Superior temporal gyrus (tissue), 1 donor: Measurements from ENCODE around the gene HOXA11.

Experiments used
- DNase-seq: peaks from one replicate; pipeline ENCODE4 v3.0.0-alpha.2; 2016; ENCODE audit errors: extremely low spot score

Gene HOXA11

DNA sequence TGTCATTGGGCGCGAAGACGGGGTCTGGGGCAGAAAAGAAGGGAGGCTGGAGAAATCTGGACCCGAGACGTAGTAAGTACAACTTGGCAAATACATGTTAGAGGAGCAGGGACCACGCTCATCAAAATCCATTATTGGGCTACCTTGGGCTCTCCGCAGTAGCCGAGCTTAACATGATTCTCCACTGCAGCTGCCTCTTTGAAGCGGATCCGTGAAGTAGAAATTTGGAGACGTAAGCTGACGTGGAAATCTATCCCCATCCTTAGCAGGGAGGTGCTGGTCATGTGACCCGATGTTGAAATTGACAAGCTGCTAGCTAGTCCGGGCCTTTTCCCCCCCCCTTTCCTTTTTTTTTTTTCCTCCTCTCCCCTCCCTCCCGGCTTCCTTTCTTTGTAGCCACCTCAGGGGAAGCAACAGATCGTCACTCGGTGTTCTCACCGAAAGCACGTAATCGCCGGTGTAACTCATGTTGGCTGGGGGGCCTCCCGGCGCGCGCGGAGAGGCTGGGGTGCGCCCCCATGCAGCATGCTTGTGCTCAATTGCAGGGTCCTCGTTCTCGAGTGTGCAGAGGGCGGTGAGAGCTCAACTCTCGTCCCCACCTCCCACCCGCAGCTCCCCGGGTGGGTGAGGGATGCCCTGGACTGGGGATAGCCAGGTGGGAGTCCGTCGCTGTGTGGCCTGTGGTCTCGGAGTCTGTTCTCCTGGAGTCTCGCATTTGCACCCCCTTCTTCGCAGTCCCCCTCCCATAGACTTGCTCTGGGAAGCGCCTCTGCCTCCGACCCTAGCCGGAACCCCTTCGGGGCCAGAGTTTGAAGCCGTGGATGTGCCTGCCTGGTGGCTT, at the start of gene HOXA11:
HOXA11 (minus strand) TSS at position 220 of the 841 bp plus-strand sequence; CDS start at position 132, 88 bp downstream.
- no peak for DNase-seq

DNA sequence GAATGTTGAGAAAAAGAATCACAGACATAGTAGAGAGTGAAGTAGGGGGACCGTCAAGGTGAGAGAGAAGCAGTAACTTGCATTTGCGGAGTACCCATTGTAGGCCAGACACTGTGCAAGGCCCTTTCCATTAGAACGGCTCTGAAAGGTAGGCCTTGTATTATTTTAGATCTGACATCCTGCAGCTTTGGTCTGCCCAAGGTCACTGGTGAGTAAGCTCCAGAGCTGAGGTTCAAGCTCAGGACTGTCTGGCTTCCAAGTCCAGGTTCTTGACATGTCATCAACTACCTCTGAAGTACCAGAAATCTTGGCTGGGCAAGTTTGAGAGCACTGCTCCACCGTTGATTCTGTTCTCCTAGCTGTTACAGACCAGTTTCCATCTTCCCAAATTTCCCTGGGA, 44.4 kb upstream of the HOXA11 start:
- no peak for DNase-seq

DNA sequence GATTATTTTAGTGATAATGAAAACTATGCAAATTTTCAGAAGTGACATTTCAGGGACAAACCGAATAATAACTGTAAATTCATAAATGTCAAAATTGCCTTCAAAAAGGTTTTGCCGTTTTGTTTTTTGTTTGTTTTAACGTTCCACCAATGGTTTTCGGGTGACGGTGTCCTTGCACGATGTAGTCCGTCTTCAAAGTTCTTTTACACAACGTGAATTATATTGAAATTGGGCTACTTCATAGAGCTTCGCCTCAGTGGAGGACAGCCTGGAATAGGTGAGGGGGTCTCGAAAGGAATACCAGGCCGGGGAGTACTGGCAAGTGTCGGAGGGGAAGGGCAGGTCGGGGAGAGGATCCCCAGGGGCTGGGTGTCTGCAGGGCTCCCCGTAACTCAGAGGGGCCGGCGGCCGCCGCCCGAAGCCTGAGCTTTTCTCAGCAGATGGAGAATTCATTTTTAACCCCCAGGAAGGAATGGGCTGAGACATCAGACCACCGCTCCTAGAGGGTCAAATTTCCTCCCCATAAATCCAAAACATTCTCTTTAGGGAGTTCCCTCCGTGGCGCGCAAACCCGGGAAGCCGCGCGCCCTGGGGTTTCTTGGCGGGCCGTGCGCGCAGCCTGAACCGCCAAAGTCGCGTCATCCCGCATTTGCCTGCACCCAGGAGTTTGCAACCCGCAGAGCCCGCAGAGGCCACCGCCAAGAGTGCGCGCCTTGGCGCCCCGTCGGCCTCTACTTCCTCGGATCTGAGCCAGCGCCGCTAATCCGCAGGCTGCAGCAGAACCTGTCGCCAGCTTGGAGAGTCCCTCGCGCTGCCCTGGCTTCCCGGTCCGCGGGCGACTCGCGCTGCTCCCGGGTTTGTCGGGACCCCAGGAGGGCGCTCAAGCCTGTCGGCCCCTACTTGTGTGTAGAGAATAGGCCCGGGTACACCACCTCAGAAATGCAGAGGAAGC, 40.2 kb upstream of the HOXA11 start:
- no peak for DNase-seq

DNA sequence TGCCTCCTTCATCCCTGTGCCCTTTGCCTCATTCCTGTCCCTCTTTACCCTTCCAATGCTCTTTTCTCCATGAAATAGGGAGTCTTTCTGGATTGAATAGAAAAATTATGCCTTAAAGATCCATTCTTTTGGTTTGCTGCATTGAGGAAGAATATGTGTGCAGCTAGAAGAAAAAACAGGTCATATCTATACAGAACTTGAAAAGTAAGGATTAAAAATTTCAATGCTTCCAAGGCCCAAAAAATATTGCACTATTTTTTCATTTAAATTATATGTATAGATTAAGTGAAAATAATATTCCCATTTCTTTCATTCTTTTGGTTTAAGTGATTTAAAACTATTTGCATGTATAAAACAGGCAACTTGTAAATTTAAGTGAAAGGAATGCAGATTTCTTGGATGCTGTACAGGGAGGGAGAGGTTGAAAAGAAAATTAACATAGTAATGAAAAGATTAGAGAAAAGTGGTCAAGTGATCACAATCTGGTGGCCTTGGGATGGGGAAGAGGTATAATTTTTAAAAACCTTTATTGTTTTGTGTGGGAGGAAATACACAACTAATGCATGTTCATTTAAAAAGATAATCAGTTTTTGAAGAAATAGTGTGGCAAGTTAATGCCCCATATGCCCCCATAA, 39.0 kb upstream of the HOXA11 start:
- DNase-seq: no peak

DNA sequence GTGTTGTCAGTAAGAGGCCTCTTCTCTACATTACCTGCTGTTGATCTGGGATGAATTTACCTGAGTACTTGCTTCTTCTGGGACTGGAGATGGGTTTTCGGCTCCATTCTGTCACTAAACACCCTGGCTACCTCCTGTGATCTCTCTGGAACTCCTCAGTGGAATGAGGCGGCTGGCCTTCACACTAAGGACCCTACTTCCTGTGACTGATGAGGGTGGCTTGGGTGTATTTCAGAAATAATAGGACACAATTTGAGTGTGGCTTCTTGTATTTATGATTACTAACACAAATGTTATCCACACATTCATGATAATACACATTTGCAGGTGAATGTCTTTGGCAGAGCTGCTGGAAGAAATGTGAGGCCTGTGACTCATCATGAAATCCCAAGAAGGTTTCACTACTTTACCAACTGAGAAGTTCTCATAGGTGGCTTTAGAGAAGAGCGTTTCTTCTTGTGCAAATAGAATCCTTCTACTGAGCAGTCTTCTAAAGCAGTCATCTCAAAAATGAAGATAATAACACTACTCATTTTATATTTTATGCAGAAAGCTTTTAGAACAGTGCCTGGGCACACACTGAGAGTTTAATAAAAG, 36.3 kb upstream of the HOXA11 start:
- no peak for DNase-seq

DNA sequence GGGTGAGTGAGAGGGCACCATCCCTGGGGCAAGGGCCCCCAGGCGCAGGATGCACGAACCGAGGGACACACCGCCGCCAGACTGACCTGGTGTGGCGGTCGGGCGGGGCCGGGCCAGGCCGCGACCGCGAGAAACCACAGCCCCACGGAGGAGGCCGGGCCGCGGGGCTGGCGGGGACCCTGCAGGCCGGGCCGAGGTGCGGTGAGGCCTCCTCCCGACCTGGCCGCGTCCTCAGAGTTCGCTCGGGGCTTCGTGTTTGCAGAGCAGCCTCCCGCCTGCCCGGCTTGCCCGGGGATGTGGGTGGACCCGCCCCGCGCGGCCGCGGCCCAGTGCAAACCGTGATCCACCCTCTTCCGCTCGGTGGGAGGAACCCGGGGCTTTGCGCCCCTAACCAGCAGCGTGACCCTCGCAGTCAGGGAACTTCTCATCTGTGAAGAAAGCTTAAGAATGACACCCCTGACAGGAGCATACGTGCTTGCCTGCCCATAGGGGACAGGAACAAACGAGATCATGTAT, 35.5 kb upstream of the HOXA11 start:
- DNase-seq: no peak

DNA sequence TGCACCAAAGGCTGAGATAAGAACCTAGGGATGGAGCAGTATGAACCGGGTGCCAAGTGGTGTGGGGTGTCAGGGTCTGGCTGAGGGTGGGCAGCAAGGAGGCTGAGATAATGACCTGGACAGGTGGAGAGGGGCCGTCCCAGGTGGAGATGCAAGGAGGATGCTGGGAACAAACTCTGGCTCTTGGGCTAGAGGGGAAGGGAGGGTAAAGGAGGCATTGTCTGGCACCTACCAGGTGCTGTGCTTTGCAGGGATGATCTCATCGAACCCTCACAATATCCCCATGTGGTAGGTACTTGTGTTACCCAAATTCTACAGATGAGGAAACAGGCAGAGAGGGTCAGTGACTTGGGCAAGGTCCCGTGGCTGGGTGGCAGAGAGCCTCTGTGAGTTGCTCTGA, 34.8 kb upstream of the HOXA11 start:
- DNase-seq: no peak

DNA sequence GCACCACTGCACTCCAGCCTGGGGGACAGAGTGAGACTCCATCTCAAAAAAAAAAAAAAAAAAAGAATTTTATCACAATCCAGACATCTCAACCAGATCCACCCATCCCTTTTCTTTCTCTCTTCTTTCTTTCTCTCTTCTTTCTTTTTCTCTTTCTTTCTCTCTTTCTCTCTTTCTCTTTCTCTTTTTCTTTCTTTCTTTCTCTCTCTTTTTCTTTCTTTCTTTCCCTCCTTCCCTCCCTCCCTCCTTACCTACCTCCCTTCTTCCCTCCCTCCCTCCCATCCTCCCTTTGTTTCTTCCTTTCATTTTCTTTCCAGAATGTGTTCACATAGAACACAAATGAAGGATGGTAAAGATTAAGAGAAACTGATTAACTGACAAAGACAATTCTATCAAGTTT, 32.9 kb upstream of the HOXA11 start:
- no peak for DNase-seq

DNA sequence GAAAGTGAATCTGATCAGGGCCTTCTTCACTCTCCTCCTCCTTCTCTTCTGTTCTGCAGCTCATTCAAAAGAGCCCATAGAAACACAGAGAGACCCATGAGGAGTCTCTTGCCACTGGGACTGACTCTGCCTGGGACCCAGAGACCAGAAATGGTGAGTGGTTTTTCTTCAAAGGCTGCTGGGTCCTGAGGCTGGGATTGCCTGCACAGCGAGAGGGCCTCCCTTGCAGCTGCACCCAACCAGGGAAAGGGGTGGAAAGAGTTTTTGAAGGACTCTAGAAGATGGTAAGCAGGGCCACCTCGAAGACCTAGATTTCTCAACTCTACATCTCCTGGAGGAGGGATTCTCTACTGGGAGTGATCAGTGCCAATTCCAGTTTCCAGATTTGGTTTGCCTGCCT, 30.3 kb upstream of the HOXA11 start:
- no peak for DNase-seq

DNA sequence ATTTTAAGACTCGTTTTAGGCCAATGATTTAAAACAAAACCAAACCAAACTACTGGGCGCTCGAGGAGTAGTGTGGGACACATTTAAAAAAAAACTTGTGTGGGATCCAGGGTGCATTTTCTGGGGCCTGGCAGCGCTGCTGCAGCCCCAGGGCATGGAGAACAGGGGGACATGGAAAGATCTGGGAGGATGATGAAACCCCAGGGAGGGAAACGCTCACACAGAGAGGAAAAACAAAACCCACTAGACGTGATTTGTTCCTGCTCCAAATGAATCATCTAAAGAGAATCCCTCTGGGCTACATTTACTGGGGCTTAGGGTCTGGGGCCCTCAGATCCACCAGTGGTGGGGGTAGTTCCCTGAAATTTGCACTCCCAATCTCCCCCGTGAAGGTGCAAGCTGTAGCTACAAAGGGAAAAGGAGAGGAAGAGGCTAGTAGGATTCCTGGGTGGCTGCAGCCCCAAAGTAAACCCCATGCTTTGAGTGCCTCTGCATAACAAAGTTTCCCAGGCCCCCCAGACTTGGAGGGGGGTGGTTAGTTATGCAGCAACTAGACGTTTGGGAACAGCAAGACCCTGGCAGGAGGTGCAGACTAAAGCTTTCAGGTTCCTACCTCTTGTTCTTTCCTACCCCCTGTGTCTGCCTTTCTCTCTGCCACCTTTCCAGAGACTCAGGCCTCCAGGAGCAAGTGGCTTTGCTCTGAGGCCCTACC, 29.4 kb upstream of the HOXA11 start:
- DNase-seq: no peak

DNA sequence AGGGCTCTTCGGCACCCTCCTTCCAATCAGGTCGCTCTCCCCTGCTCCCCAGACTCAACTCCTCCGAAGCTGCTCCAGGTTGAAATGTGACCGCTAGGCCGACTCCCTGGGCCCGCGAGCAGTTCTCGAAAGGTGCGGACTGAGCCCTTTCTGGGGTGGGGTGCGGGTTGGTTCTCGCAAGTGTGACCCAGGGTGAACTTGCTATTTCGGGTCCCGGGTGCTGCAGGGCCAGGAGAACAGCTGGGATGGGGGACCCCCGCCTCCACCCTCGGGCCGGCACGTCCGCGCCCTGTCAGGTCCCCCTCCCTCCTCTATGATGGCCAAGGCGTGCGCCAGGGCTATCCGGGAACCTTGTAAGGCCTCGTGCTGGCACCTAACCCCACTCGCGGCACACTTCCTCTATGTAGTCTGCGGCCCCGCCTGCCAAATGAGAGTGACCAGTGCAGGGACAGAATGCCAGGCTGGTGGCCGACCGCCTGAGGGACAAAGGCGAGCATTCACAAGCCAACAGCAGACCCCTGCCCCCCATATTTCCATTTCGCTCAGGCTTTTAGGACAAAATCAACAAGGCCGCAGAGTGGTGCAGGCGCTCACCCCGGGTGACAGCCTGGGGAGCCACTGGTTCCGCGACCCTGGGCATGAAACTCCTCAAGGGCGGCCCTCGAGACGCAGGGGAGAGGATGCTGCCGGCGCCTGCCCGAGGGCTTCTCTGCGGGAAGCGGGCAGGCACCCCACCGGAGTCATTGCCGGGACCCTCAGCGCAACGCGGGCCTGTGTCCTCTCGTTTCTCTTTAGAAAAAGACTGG, 28.6 kb upstream of the HOXA11 start:
- no peak for DNase-seq

DNA sequence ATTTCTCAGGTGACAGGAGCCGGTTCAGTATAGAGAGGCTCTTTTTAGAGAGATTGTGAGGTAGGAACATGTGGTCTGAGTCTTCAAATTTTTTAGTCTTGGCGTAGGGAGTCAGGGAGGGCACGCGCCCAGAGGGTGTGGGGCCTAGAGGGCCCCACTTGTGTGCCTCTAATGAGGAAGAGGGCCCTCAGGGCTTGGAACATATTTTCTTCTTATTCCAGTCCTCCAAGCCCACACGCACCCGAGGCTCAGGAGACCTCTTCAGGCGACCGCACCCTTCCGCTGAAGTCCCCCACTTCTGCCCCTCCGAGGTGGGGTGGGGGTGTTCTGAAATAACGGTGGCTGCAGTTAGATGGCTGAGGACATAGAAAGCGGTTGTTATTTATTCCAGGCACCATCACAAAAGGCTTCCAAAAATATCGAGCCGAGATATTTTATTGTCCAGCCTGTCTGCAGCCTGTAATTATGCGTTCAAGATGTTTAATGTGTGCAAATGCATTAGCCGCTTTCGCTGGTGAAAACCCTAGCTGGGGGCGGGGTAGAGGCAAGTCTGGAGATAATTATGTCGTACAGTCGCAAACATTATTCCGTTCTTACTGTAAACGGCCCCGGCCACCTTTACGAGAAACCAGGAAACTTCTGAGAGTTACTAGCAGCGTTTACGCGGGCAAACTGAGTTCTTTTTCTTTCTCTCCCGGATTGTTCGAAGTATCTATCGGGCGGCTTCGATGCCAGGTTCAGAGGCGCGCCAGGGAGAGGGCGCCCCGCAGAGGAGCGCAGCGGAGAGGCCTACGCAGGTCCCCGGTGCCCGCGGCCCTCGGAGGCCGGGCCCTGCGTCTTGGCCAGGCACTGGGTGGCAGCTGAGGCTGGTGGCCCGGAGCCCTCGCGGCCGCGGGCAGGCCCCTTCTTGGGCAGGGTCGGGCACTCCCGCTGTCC, 27.7 kb upstream of the HOXA11 start:
- DNase-seq: no peak

DNA sequence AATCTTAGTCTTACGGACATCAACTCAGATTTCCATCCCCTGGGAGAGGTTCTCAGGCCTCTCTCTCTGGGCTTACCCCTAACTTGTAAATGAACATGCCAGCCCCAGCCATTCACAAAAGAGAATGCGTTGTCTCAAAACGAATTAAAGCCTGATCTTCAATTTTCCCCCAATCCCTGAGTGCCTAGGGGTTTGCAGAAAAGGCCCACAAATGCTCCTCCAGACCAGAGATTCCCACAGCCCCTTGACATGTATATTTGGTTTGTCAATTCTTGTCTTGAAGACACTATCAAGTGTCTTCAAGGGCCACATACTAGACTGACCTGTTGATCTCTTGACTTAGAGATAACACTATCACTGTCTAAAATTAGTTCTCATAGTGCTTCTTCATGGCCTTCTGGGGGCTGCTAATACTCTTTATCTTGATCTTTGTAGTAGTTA, 26.8 kb upstream of the HOXA11 start:
- DNase-seq: no peak

DNA sequence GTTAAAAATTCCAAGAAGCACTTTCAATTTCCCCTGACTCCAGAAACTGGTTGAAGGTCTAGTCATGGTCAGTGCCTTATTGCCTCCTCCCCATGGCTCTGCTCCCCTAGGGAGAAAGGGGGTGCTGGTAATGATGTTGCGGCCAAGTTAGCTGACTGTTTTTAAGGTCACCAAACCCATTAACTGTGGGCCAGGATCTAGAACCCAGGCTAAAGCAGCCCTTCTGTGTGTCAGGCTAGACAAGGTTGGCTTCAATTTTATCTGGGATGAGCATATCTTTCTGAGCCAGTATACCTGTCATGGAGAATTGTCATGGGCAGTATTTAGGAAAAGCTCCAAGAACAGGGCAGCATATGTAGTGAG, 26.0 kb upstream of the HOXA11 start:
- DNase-seq: no peak

DNA sequence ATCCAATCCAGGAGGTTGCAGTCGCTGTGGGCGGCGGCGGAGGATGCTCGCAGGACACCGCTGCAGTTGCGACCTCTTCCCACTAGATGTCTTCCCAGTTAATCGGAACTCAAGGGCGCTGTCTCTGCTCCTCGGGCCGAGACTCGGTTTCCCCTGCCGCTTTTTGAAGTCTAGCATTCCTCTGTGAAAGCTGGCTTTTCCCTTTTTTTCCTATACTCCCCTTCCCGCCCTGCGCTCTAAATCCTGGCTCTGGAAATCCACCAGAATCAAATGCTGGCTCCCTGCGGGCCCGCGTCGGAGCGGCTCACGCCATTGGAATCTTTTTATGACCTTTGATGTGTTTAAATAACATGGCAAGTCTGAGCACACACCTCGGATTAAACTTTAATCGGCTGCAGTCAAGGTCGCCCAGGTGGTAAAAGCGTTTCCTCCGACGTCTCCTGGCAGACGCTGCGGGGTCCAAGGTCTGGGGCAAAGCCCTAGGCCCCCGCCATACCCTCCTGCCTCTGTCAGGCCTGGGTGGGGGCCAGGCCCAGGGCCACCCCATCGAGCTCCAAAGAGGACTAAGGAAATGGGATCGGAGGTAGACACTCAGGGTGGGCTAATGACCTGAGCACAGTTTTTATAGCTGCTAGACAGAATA, 25.5 kb upstream of the HOXA11 start:
- DNase-seq: peak; percentile 45

DNA sequence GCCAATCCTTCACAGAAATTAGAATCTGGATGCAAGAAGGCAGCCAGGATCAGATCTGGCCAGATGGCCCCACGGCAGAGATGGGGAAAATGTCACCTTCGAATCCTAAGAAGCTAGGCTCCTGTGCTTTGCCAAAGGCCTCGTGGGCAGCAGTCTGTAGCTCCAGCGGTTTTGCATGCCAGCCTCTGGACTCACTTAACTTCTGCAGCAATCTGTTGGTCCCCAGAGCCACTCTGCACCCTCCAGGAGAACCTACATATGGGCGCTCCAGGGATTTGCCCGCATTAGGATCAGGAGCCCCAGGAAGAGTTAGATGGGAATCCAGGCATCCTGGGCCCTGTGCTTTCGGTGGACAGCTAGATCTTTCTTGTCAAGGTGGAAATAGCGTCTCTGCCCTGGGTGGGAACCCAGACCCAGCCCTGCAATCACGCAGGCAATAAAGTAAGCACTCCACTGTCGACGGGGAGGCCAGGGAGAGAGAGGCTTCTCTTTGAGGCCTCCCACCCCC, 25.0 kb upstream of the HOXA11 start:
- DNase-seq: no peak

DNA sequence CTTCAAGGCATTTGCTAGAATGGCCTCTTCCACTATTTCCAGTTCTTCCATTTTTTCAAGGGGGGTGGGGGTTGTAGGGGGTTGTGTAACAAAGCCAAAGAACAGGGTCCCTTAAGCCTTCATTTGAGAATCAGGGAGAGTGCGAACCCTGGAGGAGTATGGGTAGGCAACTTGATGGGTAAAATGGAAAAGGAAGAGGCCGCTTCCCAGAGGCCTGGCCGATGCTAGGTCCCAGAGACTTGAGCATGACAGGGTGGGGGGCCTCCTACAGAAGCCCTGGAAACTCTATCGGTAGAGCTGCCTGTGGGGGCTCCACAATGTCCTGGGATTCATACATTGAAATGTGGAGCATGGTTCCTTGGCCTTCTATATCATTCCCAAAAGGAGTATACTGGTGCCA, 24.0 kb upstream of the HOXA11 start:
- DNase-seq: no peak

DNA sequence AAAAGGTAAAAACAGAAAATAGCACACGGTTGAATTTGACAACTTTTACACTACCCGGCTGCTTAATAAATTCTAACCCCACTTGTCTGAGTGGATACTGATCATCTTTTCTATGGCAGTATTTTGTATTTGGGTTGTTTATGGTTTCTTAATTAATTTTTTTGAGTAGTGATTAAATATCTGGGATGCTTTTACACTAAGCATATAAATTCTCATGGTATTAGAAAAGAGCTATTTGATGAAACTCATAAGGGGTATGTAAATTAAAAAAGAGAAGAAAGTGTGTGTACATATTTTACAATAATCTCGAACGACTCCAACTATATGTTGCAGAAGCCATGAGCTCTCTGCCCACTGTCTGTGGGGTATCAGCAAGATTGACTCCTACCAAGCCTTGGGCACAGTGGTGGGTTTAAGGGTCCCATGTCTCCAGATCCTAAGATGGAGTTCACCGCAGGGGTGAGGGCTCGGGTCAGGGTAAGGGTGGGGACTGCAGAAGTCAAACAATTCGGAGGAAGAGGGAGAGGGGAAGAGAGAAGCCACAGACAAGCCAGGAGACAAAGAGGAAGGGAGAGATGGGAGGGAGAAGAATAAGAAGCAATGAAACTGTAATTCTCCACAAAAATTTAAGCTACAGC, 22.4 kb upstream of the HOXA11 start:
- DNase-seq: no peak
